GM23338 (cell line): ENCODE measurements around the gene RAP1GAP2. TPM values are rescaled to one million over a fixed set of nuclear protein-coding genes. Genes with fewer than 3 reads are reported as not detected.

Experiments used
- ATAC-seq: fragments of 200-7000 bp; cut with Tn5 transposase; 3 replicates; pipeline ENCODE4 v1.9.1; 2020
- DNase-seq: peaks from one replicate; pipeline ENCODE4 v3.0.0-alpha.2; 2015; ENCODE audit warnings: low spot score
- H2AFZ ChIP-seq: fragments of 200-600 bp; sonication (generic); 2 replicates; pipeline ENCODE4 v1.8.0; 2016; ENCODE audit warnings: antibody characterized with exemption, mild to moderate bottlenecking, moderate library complexity
- H3F3A ChIP-seq: fragments of 200-600 bp; sonication (generic); replicated peaks from 2 replicates; pipeline ENCODE4 v1.8.0; 2017; ENCODE audit warnings: antibody characterized with exemption, mixed run types, low read depth
- H3K27ac ChIP-seq: fragments of 200-600 bp; sonication (generic); 2 replicates; pipeline ENCODE4 v1.6.1; 2016; ENCODE audit warnings: low read depth
- H3K27me3 ChIP-seq: fragments of 200-600 bp; sonication (generic); 2 replicates; pipeline ENCODE4 v1.8.0; 2016; ENCODE audit warnings: mild to moderate bottlenecking, mixed run types, moderate library complexity; ENCODE audit not compliant: insufficient read depth
- H3K36me3 ChIP-seq: fragments of 200-600 bp; sonication (generic); 2 replicates; pipeline ENCODE4 v1.8.0; 2016; ENCODE audit warnings: mild to moderate bottlenecking; ENCODE audit not compliant: insufficient read depth
- H3K4me1 ChIP-seq: fragments of 200-600 bp; sonication (generic); 2 replicates; pipeline ENCODE4 v1.8.0; 2016; ENCODE audit warnings: mild to moderate bottlenecking, moderate library complexity; ENCODE audit not compliant: insufficient read depth
- H3K4me2 ChIP-seq: fragments of 200-600 bp; sonication (generic); 2 replicates; pipeline ENCODE4 v1.7.1; 2017; ENCODE audit warnings: mixed run types
- H3K4me3 ChIP-seq: fragments of 200-600 bp; sonication (generic); 2 replicates; pipeline ENCODE4 v1.6.1; 2016; ENCODE audit warnings: mixed run types
- H3K79me2 ChIP-seq: fragments of 200-600 bp; sonication (generic); replicated peaks from 2 replicates; pipeline ENCODE4 v1.8.0; 2017; ENCODE audit warnings: mild to moderate bottlenecking; ENCODE audit not compliant: insufficient read depth
- H3K9me2 ChIP-seq: fragments of 200-600 bp; sonication (generic); 2 replicates; pipeline ENCODE4 v1.8.0; 2017; ENCODE audit not compliant: insufficient read depth
- H4K20me1 ChIP-seq: fragments of 200-600 bp; sonication (generic); replicated peaks from 2 replicates; pipeline ENCODE4 v1.8.0; 2017; ENCODE audit warnings: mild to moderate bottlenecking; ENCODE audit not compliant: insufficient read depth
- H3K27ac Mint-ChIP-seq: 2 replicates; pipeline ENCODE4 v1.8.0; 2020; ENCODE audit warnings: inconsistent platforms, mild to moderate bottlenecking, moderate library complexity, mixed read lengths
- H3K27me3 Mint-ChIP-seq: 3 replicates; pipeline ENCODE4 v1.8.0; 2022; ENCODE audit warnings: low read depth, mild to moderate bottlenecking, moderate library complexity, mixed read lengths, inconsistent platforms; ENCODE audit not compliant: insufficient read depth, poor library complexity
- H3K36me3 Mint-ChIP-seq: 3 replicates; pipeline ENCODE4 v1.8.0; 2021; ENCODE audit warnings: low read depth, mild to moderate bottlenecking, inconsistent platforms, moderate library complexity, mixed read lengths
- H3K4me1 Mint-ChIP-seq: 3 replicates; pipeline ENCODE4 v1.8.0; 2020; ENCODE audit warnings: mild to moderate bottlenecking, inconsistent platforms, mixed read lengths
- H3K4me3 Mint-ChIP-seq: 3 replicates; pipeline ENCODE4 v1.8.0; 2021; ENCODE audit warnings: moderate library complexity, mild to moderate bottlenecking, inconsistent platforms, mixed read lengths
- H3K9me3 Mint-ChIP-seq: 3 replicates; pipeline ENCODE4 v1.8.0; 2020; ENCODE audit warnings: moderate library complexity, mild to moderate bottlenecking, inconsistent platforms, mixed read lengths
- CREB1 ChIP-seq: fragments of 250-450 bp; sonication (Bioruptor Pico); IDR thresholded peaks from 2 replicates; pipeline ENCODE4 v1.5.0; 2020; ENCODE audit warnings: low read depth, mild to moderate bottlenecking, moderate library complexity
- REST ChIP-seq: IDR thresholded peaks from one replicate; pipeline ENCODE4 v1.6.1; 2018; ENCODE audit warnings: antibody characterized with exemption; ENCODE audit not compliant: unreplicated experiment
- ZNF331 ChIP-seq: fragments of 250-450 bp; sonication (Bioruptor Pico); IDR thresholded peaks from 2 replicates; pipeline ENCODE4 v1.5.0; 2020; ENCODE audit warnings: low read depth, mild to moderate bottlenecking, moderate library complexity
- polyA plus RNA-seq: library from polyadenylated mRNA; unstranded; fragments of >200 nt; fragmentation: Nextera tagmentation; extraction: Ambion mirVana; gene quantifications from 2 replicates; pipeline ENCODE4 v1.2.1, GENCODE V29; 2016
- total RNA-seq: library from RNA; depleted of rRNA; stranded (reverse); fragments of >200 nt; shearing (Covaris generic); gene quantifications from 2 replicates; pipeline ENCODE4 v1.2.3, GENCODE V29; 2014
- TF ChIP-seq, protein P1 (sequence below): IDR thresholded peaks from 2 replicates; pipeline ENCODE4 v1.6.1; 2016; ENCODE audit warnings: antibody characterized with exemption
- TF ChIP-seq, protein P2 (sequence below): fragments of 250-450 bp; sonication (Bioruptor Pico); IDR thresholded peaks from 2 replicates; pipeline ENCODE4 v1.5.0; 2020; ENCODE audit warnings: mild to moderate bottlenecking, moderate library complexity

The RAP1GAP2 gene
- total and polyA plus RNA-seq, 2 experiments from 2014 or later, result 17.8 to 46.1 TPM

DNA sequence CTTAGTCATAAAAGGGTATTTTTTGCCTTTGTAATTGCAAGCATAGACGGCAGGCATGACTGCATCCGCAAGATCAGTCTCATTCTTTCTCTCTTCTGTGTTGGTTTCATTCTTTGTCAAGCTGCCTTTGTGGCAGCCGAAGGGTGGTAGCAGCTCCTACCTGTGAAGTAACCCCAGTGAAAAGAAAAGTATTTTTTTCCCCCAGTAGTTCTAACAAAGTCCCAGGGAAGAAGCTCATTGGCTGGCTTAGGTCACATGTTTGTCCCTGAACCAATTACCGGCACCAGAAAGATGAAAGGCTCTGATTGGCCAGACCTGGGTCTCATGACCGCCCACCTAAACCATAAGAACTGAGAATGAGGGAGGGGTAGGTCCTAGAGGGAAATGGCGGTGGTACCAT, 110.7 kb downstream of the RAP1GAP2 start:
- no peak for ATAC-seq
- H3K36me3 ChIP-seq, result no peaks in the 10 kb centered on the region
- H3K4me3 ChIP-seq, result no peak overlapping the region
- H3K27me3 ChIP-seq, result no peaks in the 10 kb centered on the region
- H3K4me1 ChIP-seq, result peaks cover 16% of the 10 kb centered on the region; the same call in 1 of the 2 replicates
- DNase-seq, result no peak
- H3K4me1 Mint-ChIP-seq, result peaks cover 43% of the 10 kb centered on the region
- H3K27ac Mint-ChIP-seq, result no peak overlapping the region
- no peak overlapping the region for H3K27ac ChIP-seq
- peaks cover 71% of the 10 kb centered on the region for H3K79me2 ChIP-seq
- H3K9me3 Mint-ChIP-seq, result peaks cover 4% of the 10 kb centered on the region; the same call in 2 of the 3 replicates
- peaks cover 36% of the 10 kb centered on the region for H3K36me3 Mint-ChIP-seq
- no peak overlapping the region for H2AFZ ChIP-seq
- H4K20me1 ChIP-seq, result peaks cover 46% of the 10 kb centered on the region
- no peak overlapping the region for H3K4me2 ChIP-seq
- H3F3A ChIP-seq, result no peaks in the 10 kb centered on the region; the same call in 1 of the 2 replicates
- H3K27me3 Mint-ChIP-seq, result peaks cover 19% of the 10 kb centered on the region
- no peak overlapping the region for H3K4me3 Mint-ChIP-seq
- no peaks in the 10 kb centered on the region for H3K9me2 ChIP-seq
- TF ChIP-seq REST (no peak), CREB1 (CRISPR knock-in tag) (no peak), ZNF331 (CRISPR knock-in tag) (no peak)

DNA sequence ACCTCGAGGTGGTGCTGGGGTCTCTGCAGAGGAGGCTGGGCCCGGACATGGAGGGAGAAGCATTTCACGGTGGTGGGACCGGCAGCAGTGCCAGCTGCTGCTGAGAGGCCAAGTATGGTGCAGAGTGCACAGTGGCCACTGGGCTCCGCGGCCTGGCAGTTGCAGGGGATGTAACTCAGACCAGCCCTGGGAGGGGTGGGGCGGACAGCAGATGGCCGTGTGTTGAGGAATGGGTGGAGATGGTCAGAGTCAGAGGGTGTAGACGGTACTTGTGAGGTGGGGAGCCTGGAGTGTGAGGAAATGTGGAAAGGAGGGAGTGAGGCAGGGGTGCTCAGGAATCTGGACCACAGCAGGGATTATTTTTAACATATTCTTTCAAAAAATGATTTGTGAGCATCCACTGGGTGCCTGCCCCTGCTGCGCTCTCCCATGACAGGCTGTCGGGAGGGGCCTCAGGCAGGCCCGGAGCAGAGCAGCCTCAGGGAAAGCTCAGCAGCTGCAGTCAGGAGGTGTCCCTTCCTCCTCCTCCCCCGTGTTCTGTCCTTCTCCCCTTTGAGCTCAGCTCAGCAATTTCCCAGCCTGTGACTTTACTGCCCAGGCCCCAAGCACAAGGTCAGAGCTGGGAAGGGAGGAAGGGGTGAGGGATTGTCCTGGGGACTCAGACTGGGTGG, 113.1 kb downstream of the RAP1GAP2 start:
- peak overlapping the region; percentile 45; the same call in 1 of the 2 replicates for H3K27ac ChIP-seq
- H3K9me2 ChIP-seq, result no peaks in the 10 kb centered on the region
- no peak overlapping the region for H3K4me3 ChIP-seq
- Mint-ChIP-seq H3K9me3 (peaks cover 4% of the 10 kb centered on the region; the same call in 2 of the 3 replicates), H3K27ac (no peak overlapping the region; the same call in 1 of the 2 replicates), H3K36me3 (peaks cover 46% of the 10 kb centered on the region), H3K4me1 (peaks cover 26% of the 10 kb centered on the region), H3K27me3 (peaks cover 13% of the 10 kb centered on the region), H3K4me3 (no peak overlapping the region)
- H3K27me3 ChIP-seq, result no peaks in the 10 kb centered on the region
- no peak overlapping the region for H2AFZ ChIP-seq
- H4K20me1 ChIP-seq, result peaks cover 42% of the 10 kb centered on the region
- H3K4me2 ChIP-seq, result no peak overlapping the region
- no peaks in the 10 kb centered on the region for H3K36me3 ChIP-seq
- H3F3A ChIP-seq, result no peaks in the 10 kb centered on the region; the same call in 1 of the 2 replicates
- H3K4me1 ChIP-seq, result peaks cover 4% of the 10 kb centered on the region; the same call in 1 of the 2 replicates
- peaks cover 68% of the 10 kb centered on the region for H3K79me2 ChIP-seq
- ATAC-seq (peak; percentile 27; the same call in 2 of the 3 replicates), DNase-seq (no peak)
- TF ChIP-seq, protein P1, sequence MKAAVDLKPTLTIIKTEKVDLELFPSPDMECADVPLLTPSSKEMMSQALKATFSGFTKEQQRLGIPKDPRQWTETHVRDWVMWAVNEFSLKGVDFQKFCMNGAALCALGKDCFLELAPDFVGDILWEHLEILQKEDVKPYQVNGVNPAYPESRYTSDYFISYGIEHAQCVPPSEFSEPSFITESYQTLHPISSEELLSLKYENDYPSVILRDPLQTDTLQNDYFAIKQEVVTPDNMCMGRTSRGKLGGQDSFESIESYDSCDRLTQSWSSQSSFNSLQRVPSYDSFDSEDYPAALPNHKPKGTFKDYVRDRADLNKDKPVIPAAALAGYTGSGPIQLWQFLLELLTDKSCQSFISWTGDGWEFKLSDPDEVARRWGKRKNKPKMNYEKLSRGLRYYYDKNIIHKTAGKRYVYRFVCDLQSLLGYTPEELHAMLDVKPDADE, result no peak
- TF ChIP-seq, protein P2, sequence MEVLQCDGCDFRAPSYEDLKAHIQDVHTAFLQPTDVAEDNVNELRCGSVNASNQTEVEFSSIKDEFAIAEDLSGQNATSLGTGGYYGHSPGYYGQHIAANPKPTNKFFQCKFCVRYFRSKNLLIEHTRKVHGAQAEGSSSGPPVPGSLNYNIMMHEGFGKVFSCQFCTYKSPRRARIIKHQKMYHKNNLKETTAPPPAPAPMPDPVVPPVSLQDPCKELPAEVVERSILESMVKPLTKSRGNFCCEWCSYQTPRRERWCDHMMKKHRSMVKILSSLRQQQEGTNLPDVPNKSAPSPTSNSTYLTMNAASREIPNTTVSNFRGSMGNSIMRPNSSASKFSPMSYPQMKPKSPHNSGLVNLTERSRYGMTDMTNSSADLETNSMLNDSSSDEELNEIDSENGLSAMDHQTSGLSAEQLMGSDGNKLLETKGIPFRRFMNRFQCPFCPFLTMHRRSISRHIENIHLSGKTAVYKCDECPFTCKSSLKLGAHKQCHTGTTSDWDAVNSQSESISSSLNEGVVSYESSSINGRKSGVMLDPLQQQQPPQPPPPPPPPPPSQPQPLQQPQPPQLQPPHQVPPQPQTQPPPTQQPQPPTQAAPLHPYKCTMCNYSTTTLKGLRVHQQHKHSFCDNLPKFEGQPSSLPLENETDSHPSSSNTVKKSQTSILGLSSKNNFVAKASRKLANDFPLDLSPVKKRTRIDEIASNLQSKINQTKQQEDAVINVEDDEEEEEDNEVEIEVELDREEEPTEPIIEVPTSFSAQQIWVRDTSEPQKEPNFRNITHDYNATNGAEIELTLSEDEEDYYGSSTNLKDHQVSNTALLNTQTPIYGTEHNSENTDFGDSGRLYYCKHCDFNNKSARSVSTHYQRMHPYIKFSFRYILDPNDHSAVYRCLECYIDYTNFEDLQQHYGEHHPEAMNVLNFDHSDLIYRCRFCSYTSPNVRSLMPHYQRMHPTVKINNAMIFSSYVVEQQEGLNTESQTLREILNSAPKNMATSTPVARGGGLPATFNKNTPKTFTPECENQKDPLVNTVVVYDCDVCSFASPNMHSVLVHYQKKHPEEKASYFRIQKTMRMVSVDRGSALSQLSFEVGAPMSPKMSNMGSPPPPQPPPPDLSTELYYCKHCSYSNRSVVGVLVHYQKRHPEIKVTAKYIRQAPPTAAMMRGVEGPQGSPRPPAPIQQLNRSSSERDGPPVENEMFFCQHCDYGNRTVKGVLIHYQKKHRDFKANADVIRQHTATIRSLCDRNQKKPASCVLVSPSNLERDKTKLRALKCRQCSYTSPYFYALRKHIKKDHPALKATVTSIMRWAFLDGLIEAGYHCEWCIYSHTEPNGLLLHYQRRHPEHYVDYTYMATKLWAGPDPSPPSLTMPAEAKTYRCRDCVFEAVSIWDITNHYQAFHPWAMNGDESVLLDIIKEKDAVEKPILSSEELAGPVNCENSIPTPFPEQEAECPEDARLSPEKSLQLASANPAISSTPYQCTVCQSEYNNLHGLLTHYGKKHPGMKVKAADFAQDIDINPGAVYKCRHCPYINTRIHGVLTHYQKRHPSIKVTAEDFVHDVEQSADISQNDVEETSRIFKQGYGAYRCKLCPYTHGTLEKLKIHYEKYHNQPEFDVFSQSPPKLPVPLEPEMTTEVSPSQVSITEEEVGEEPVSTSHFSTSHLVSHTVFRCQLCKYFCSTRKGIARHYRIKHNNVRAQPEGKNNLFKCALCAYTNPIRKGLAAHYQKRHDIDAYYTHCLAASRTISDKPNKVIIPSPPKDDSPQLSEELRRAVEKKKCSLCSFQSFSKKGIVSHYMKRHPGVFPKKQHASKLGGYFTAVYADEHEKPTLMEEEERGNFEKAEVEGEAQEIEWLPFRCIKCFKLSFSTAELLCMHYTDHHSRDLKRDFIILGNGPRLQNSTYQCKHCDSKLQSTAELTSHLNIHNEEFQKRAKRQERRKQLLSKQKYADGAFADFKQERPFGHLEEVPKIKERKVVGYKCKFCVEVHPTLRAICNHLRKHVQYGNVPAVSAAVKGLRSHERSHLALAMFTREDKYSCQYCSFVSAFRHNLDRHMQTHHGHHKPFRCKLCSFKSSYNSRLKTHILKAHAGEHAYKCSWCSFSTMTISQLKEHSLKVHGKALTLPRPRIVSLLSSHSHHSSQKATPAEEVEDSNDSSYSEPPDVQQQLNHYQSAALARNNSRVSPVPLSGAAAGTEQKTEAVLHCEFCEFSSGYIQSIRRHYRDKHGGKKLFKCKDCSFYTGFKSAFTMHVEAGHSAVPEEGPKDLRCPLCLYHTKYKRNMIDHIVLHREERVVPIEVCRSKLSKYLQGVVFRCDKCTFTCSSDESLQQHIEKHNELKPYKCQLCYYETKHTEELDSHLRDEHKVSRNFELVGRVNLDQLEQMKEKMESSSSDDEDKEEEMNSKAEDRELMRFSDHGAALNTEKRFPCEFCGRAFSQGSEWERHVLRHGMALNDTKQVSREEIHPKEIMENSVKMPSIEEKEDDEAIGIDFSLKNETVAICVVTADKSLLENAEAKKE (CRISPR knock-in tag), result no peak
- no peak for TF ChIP-seq REST
